NCI-H2227 (cell line): Measurements from ENCODE around the gene KIF5B.
"Not testable (repeated sequence)": the region's sequence is repeated elsewhere in the genome, so short reads cannot be mapped to it uniquely, and the experiment has no call there.

ENCODE experiments used
- DNase-seq: peaks from one replicate; lab custom pipeline; 2025; ENCODE audit not compliant: unreplicated experiment; lab: John Stamatoyannopoulos, UW

The KIF5B gene

GRCh38 chr10:32060347-32060746 is 4.1 kb upstream of the KIF5B start:
- no peak for DNase-seq

GRCh38 chr10:32059472-32059871 is 3.2 kb upstream of the KIF5B start:
- no peak for DNase-seq

- DNase-seq = no peak
Measured at GRCh38 chr10:32057036-32057372, 779 bp upstream of the KIF5B start.

GRCh38 chr10:32055478-32056135 is 618 bp downstream of the KIF5B start:
- DNase-seq = peak; percentile 77

- no peak for DNase-seq
Measured at GRCh38 chr10:32054094-32054493, 2.1 kb downstream of the KIF5B start.

- DNase-seq = not testable (repeated sequence)
Measured at GRCh38 chr10:32053392-32053791, 2.8 kb downstream of the KIF5B start.

GRCh38 chr10:32051926-32052325 is 4.3 kb downstream of the KIF5B start:
- no peak for DNase-seq

GRCh38 chr10:32050177-32050576 is 6.0 kb downstream of the KIF5B start:
- no peak for DNase-seq

GRCh38 chr10:32049113-32049512 is 7.1 kb downstream of the KIF5B start:
- no peak for DNase-seq

GRCh38 chr10:32048282-32048681 is 7.9 kb downstream of the KIF5B start:
- no peak for DNase-seq

- no peak for DNase-seq
Measured at GRCh38 chr10:32047881-32048280, 8.3 kb downstream of the KIF5B start.

GRCh38 chr10:32046151-32046550 is 10.1 kb downstream of the KIF5B start:
- no peak for DNase-seq

GRCh38 chr10:32042730-32043129 is 13.5 kb downstream of the KIF5B start:
- not testable (repeated sequence) for DNase-seq

- DNase-seq = no peak
Measured at GRCh38 chr10:32041290-32042028, 14.8 kb downstream of the KIF5B start.

- DNase-seq = no peak
Measured at GRCh38 chr10:32039734-32040133, 16.5 kb downstream of the KIF5B start.

GRCh38 chr10:32038777-32039176 is 17.4 kb downstream of the KIF5B start:
- no peak for DNase-seq

GRCh38 chr10:32036922-32037321 is 19.3 kb downstream of the KIF5B start:
- DNase-seq = no peak

GRCh38 chr10:32035038-32035437 is 21.2 kb downstream of the KIF5B start:
- DNase-seq = no peak

- DNase-seq = no peak
Measured at GRCh38 chr10:32033171-32033570, 23.1 kb downstream of the KIF5B start.

- DNase-seq = no peak
Measured at GRCh38 chr10:32031920-32032319, 24.3 kb downstream of the KIF5B start.

- DNase-seq = no peak
Measured at GRCh38 chr10:32031424-32031823, 24.8 kb downstream of the KIF5B start.

GRCh38 chr10:32028710-32029109 is 27.5 kb downstream of the KIF5B start:
- DNase-seq = no peak

- DNase-seq = no peak
Measured at GRCh38 chr10:32023264-32023663, 33.0 kb downstream of the KIF5B start.
